ENCODE results near the gene TSPAN1. TPM values are rescaled to one million over a fixed set of nuclear protein-coding genes. Genes with fewer than 3 reads are reported as not detected.

The TSPAN1 gene
- total RNA-seq, 1 experiment from 2014 or later: 26.1 TPM

DNA sequence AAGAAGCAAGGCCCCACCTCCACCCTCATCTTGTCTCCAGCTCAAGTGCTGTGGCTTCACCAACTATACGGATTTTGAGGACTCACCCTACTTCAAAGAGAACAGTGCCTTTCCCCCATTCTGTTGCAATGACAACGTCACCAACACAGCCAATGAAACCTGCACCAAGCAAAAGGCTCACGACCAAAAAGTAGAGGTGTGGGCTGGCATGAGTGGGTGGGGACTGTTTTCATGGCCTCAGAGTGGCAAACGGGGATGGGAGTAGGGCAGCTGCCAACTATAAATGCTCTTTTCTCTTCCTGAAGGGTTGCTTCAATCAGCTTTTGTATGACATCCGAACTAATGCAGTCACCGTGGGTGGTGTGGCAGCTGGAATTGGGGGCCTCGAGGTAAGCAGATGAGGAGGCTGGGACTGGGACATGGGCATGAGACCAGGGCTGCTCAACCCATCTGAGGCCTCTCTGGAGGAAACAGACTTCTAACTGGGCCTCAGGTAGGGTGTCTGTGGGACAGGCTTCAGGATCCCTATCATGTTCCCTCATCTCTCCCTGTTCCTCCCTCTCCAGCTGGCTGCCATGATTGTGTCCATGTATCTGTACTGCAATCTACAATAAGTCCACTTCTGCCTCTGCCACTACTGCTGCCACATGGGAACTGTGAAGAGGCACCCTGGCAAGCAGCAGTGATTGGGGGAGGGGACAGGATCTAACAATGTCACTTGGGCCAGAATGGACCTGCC lies 10.2 kb downstream of the TSPAN1 start:
- peak overlapping the region; percentile 66 for H3K27ac ChIP-seq (ENCODE audit: low read length)
- ATAC-seq: no peak
- TSS peak; percentile 74 for BruUV-seq (replicated peaks)
- peaks cover 63% of the 10 kb centered on the region for H3K4me1 ChIP-seq (ENCODE audit: control insufficient read depth, insufficient read depth, low read length)
- no peak for TF ChIP-seq CTCF (IDR thresholded peaks at IDR 0.05)
- no peak for TF ChIP-seq TCF7L2 (IDR thresholded peaks at IDR 0.05; ENCODE audit: low read depth, low read length)
- TF ChIP-seq POLR2AphosphoS5 (IDR thresholded peaks at IDR 0.05; ENCODE audit: low read depth, low read length): peak; percentile 40; the same call in 1 of the 2 replicates
- DNase-seq (ENCODE audit: low read depth, low spot score): no peak
- no peaks in the 10 kb centered on the region for H3K36me3 ChIP-seq (ENCODE audit: control insufficient read depth, insufficient read depth, low read length)
- H3K9me3 ChIP-seq (ENCODE audit: control insufficient read depth, insufficient read depth, low read depth, low read length): no peaks in the 10 kb centered on the region
- intact Hi-C loops (cut with micrococcal nuclease; ENCODE audit: unreplicated experiment): no loop called here
- ChIA-PET POLR2A (no interaction called here), CTCF (no interaction called here)
- H3K4me3 ChIP-seq (ENCODE audit: low read depth in 2 of 2, low read length in 2 of 2): no peak overlapping the region
- in situ Hi-C loops (cut with HindIII; ENCODE audit: low pct_unique_long_range_greater_than_20kb, low sequenced_read_pairs): no loop called here
- no peaks in the 10 kb centered on the region for H3K27me3 ChIP-seq (ENCODE audit: control insufficient read depth, insufficient read depth, low read length)

DNA sequence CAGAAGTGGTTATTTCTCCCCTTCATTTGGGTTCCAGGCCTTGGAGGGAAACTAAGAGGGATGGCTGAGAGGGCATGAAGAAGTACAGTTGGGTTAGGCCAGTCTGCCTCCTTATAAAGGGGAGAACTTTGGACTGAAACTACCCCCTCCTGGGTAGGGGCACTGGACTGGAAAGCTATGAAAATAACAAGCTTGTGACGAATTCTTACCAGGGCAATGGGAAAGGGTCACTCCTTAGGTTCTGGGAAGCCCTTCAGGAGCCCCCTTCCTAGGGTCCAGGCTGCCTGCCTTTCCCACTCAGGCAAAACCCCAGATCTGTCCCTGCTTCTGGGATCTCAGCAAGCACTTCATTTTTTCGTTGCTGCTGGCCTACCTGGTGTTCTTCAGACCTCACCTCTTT lies 11.2 kb downstream of the TSPAN1 start:
- no peak for ATAC-seq
- TF ChIP-seq POLR2AphosphoS5 (IDR thresholded peaks at IDR 0.05; ENCODE audit: low read depth, low read length) (no peak), CTCF (IDR thresholded peaks at IDR 0.05) (no peak), SIN3A (IDR thresholded peaks at IDR 0.05; ENCODE audit: borderline replicate concordance, insufficient read depth, low read depth, low read length) (no peak), REST (IDR thresholded peaks at IDR 0.05; ENCODE audit: insufficient read depth in 1 of 2, low read depth in 2 of 2, low read length in 1 of 2) (no peak), TCF7L2 (IDR thresholded peaks at IDR 0.05; ENCODE audit: low read depth, low read length) (no peak)
- no peaks in the 10 kb centered on the region for H3K9me3 ChIP-seq (ENCODE audit: control insufficient read depth, insufficient read depth, low read depth, low read length)
- no peaks in the 10 kb centered on the region for H3K27me3 ChIP-seq (ENCODE audit: control insufficient read depth, insufficient read depth, low read length)
- ChIA-PET POLR2A (no interaction called here), CTCF (no interaction called here)
- H3K4me1 ChIP-seq (ENCODE audit: control insufficient read depth, insufficient read depth, low read length): peaks cover 53% of the 10 kb centered on the region
- peak overlapping the region; percentile 66 for H3K27ac ChIP-seq (ENCODE audit: low read length)
- no peak for DNase-seq (ENCODE audit: low read depth, low spot score)
- no peak overlapping the region for H3K4me3 ChIP-seq (ENCODE audit: low read depth in 2 of 2, low read length in 2 of 2)
- intact Hi-C loops (cut with micrococcal nuclease; ENCODE audit: unreplicated experiment) (no loop called here), in situ Hi-C loops (cut with HindIII; ENCODE audit: low pct_unique_long_range_greater_than_20kb, low sequenced_read_pairs) (no loop called here)
- no peaks in the 10 kb centered on the region for H3K36me3 ChIP-seq (ENCODE audit: control insufficient read depth, insufficient read depth, low read length)
- BruUV-seq (replicated peaks): no TSS peak
